Liver (tissue), 9 donors: ENCODE measurements around the gene ASS1. TPM values are rescaled to one million over a fixed set of nuclear protein-coding genes. Genes with fewer than 3 reads are reported as not detected.

Source experiments
- DNase-seq: peaks from one replicate; pipeline ENCODE4 v3.0.0-alpha.2; 2017; ENCODE audit warnings: low spot score
- H3K27ac ChIP-seq, 2 donors: one replicate each; pipeline ENCODE4 v1.7.0; 2013; ENCODE audit warnings: inconsistent platforms in 2 of 2, low read length in 2 of 2, control low read depth in 1 of 2, low read depth in 1 of 2, mild to moderate bottlenecking in 1 of 2
- H3K27me3 ChIP-seq, 4 donors: one replicate each; pipeline versions ENCODE4 v1.6.1 to v1.7.0; 2013; ENCODE audit warnings: low read length in 3 of 4, inconsistent platforms in 1 of 4, mild to moderate bottlenecking in 1 of 4, moderate library complexity in 1 of 4; ENCODE audit not compliant: control insufficient read depth in 4 of 4, insufficient read depth in 4 of 4
- H3K36me3 ChIP-seq, 4 donors: one replicate each; pipeline versions ENCODE4 v1.6.1 to v1.7.0; 2013; ENCODE audit warnings: low read length in 3 of 4, mild to moderate bottlenecking in 3 of 4, low read depth in 1 of 4, moderate library complexity in 1 of 4; ENCODE audit not compliant: control insufficient read depth in 4 of 4, insufficient read depth in 3 of 4
- H3K4me1 ChIP-seq, 4 donors: one replicate each; pipeline versions ENCODE4 v1.6.1 to v1.7.0; 2013; ENCODE audit warnings: low read length in 3 of 4, mild to moderate bottlenecking in 3 of 4, moderate library complexity in 1 of 4; ENCODE audit not compliant: control insufficient read depth in 4 of 4, insufficient read depth in 4 of 4
- H3K4me3 ChIP-seq, 3 donors: one replicate each; pipeline versions ENCODE4 v1.6.1 to v1.7.0; 2013; ENCODE audit warnings: low read length in 3 of 3, control low read depth in 1 of 3, low read depth in 1 of 3, mild to moderate bottlenecking in 1 of 3
- H3K9ac ChIP-seq, 2 donors: one replicate each; pipeline ENCODE4 v1.7.0; 2013; ENCODE audit warnings: low read length in 2 of 2, mild to moderate bottlenecking in 2 of 2, moderate library complexity in 2 of 2, control low read depth in 1 of 2, low read depth in 1 of 2
- H3K9me3 ChIP-seq, 4 donors: one replicate each; pipeline versions ENCODE4 v1.6.1 to v1.7.0; 2013; ENCODE audit warnings: low read length in 3 of 4; ENCODE audit not compliant: control insufficient read depth in 4 of 4
- EGR1 ChIP-seq, 2 donors: IDR thresholded peaks; 2 replicates each; pipeline ENCODE4 v1.6.1; 2016 to 2018; ENCODE audit warnings: antibody characterized with exemption in 2 of 2, low read depth in 2 of 2
- FOXA1 ChIP-seq: IDR thresholded peaks from 2 replicates; pipeline ENCODE4 v1.6.1; 2016; ENCODE audit warnings: antibody characterized with exemption
- FOXA2 ChIP-seq: IDR thresholded peaks from 2 replicates; pipeline ENCODE4 v1.6.1; 2016; ENCODE audit warnings: antibody characterized with exemption
- GABPA ChIP-seq, 2 donors: IDR thresholded peaks in 1 of 2; conservative IDR thresholded peaks in 1 of 2; 2 replicates each; pipeline ENCODE4 v1.6.1; 2016; ENCODE audit warnings: antibody characterized with exemption in 2 of 2, mild to moderate bottlenecking in 1 of 2, moderate library complexity in 1 of 2
- HNF4A ChIP-seq, 2 donors: conservative IDR thresholded peaks; 2 replicates each; pipeline ENCODE4 v1.6.1; 2016; ENCODE audit warnings: antibody characterized with exemption in 2 of 2, mild to moderate bottlenecking in 2 of 2
- HNF4G ChIP-seq: IDR thresholded peaks from 2 replicates; pipeline ENCODE4 v1.6.1; 2016; ENCODE audit warnings: antibody characterized with exemption
- JUND ChIP-seq, 2 donors: IDR thresholded peaks; 2 replicates each; pipeline ENCODE4 v1.6.1; 2016; ENCODE audit warnings: antibody characterized with exemption in 2 of 2
- NR2F2 ChIP-seq: IDR thresholded peaks from 2 replicates; pipeline ENCODE4 v1.6.1; 2016; ENCODE audit warnings: antibody characterized with exemption
- RAD21 ChIP-seq, 2 donors: IDR thresholded peaks; 2 replicates each; pipeline ENCODE4 v1.6.1; 2016; ENCODE audit warnings: antibody characterized with exemption in 2 of 2, mild to moderate bottlenecking in 2 of 2
- RXRA ChIP-seq, 2 donors: IDR thresholded peaks; 2 replicates each; pipeline ENCODE4 v1.6.1; 2017 to 2018; ENCODE audit warnings: antibody characterized with exemption in 2 of 2, mild to moderate bottlenecking in 1 of 2
- SP1 ChIP-seq: IDR thresholded peaks from 2 replicates; pipeline ENCODE4 v1.6.1; 2018; ENCODE audit warnings: antibody characterized with exemption, mild to moderate bottlenecking
- TAF1 ChIP-seq: conservative IDR thresholded peaks from 2 replicates; pipeline ENCODE4 v1.6.1; 2016; ENCODE audit warnings: antibody characterized with exemption, mild to moderate bottlenecking
- YY1 ChIP-seq: IDR thresholded peaks from 2 replicates; pipeline ENCODE4 v1.6.1; 2016; ENCODE audit warnings: antibody characterized with exemption, mild to moderate bottlenecking
- WGBS: extraction: QIAGEN DNeasy Blood & Tissue Kit; methylation state at CpG from one replicate; pipeline ENCODE4 v1.1.7; 2013; 5-methylcytosine and 5-hydroxymethylcytosine counted together
- polyA plus RNA-seq, 2 donors: library from polyadenylated mRNA; stranded (reverse) in 1 of 2; unstranded in 1 of 2; fragments of 200-250 nt in 1 of 2; fragments of >200 nt in 1 of 2; fragmentation: Nextera tagmentation in 1 of 2; extraction: Ambion mirVana in 1 of 2; gene quantifications; one replicate each; pipeline versions ENCODE4 v1.2.1 to v1.2.3, GENCODE V29; 2013 to 2015
- total RNA-seq, 2 donors: library from RNA; depleted of rRNA; stranded (reverse); fragments of >200 nt; gene quantifications; one replicate each; pipeline ENCODE4 v1.2.3, GENCODE V29; 2014
- TF ChIP-seq, protein P1 (sequence below): fragments of 150-350 bp; IDR thresholded peaks from 2 replicates; pipeline ENCODE4 v1.5.1; 2017; ENCODE audit warnings: improper control_type of control experiment, low read depth, low read length; ENCODE audit not compliant: missing input control
- TF ChIP-seq, protein P2 (sequence below): IDR thresholded peaks from 2 replicates; pipeline ENCODE4 v1.6.1; 2016; ENCODE audit warnings: antibody characterized with exemption
- TF ChIP-seq, protein P3 (sequence below): IDR thresholded peaks from 2 replicates; pipeline ENCODE4 v1.6.1; 2016; ENCODE audit warnings: antibody characterized with exemption, mild to moderate bottlenecking
- TF ChIP-seq, protein P4 (sequence below): IDR thresholded peaks from 2 replicates; pipeline ENCODE4 v1.6.1; 2016; ENCODE audit warnings: antibody characterized with exemption
- TF ChIP-seq, protein P5 (sequence below): IDR thresholded peaks from 2 replicates; pipeline ENCODE4 v1.6.1; 2016; ENCODE audit warnings: antibody characterized with exemption
- donor health status: healthy.
- donor health status: healthy.
- donor health status: healthy.
- donor health status: healthy.
- donor health status: healthy.

ASS1 gene
- total and polyA plus RNA-seq, 4 donors, result 396 to 711 (median 533) TPM

DNA sequence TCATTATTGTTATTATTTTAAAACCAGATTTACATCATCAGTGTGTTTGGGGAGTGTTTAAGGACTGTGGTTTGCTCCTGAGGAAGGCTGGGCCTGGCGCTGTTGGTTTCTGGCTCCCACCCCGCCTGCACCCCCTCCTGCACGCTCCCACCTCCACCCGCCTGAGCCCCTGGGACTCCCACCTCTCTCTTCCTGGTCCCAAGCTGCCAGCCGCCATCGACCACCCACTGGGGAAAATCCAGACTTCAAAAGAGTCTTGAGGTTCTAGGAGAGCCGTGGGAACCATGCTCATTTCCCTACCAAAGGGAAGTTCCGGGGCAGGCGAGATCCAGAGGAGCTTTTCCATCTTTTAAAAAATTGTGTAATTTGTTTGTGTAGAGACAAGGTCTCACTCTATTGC is 99.6 kb downstream of the ASS1 start:
- DNase-seq, result no peak
- TF ChIP-seq, protein P1, sequence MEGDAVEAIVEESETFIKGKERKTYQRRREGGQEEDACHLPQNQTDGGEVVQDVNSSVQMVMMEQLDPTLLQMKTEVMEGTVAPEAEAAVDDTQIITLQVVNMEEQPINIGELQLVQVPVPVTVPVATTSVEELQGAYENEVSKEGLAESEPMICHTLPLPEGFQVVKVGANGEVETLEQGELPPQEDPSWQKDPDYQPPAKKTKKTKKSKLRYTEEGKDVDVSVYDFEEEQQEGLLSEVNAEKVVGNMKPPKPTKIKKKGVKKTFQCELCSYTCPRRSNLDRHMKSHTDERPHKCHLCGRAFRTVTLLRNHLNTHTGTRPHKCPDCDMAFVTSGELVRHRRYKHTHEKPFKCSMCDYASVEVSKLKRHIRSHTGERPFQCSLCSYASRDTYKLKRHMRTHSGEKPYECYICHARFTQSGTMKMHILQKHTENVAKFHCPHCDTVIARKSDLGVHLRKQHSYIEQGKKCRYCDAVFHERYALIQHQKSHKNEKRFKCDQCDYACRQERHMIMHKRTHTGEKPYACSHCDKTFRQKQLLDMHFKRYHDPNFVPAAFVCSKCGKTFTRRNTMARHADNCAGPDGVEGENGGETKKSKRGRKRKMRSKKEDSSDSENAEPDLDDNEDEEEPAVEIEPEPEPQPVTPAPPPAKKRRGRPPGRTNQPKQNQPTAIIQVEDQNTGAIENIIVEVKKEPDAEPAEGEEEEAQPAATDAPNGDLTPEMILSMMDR, result no peak
- TF ChIP-seq HNF4G (no peak), FOXA2 (no peak)
- TF ChIP-seq, protein P2, sequence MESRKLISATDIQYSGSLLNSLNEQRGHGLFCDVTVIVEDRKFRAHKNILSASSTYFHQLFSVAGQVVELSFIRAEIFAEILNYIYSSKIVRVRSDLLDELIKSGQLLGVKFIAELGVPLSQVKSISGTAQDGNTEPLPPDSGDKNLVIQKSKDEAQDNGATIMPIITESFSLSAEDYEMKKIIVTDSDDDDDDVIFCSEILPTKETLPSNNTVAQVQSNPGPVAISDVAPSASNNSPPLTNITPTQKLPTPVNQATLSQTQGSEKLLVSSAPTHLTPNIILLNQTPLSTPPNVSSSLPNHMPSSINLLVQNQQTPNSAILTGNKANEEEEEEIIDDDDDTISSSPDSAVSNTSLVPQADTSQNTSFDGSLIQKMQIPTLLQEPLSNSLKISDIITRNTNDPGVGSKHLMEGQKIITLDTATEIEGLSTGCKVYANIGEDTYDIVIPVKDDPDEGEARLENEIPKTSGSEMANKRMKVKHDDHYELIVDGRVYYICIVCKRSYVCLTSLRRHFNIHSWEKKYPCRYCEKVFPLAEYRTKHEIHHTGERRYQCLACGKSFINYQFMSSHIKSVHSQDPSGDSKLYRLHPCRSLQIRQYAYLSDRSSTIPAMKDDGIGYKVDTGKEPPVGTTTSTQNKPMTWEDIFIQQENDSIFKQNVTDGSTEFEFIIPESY, result no peak
- H3K4me3 ChIP-seq, result no peak overlapping the region

DNA sequence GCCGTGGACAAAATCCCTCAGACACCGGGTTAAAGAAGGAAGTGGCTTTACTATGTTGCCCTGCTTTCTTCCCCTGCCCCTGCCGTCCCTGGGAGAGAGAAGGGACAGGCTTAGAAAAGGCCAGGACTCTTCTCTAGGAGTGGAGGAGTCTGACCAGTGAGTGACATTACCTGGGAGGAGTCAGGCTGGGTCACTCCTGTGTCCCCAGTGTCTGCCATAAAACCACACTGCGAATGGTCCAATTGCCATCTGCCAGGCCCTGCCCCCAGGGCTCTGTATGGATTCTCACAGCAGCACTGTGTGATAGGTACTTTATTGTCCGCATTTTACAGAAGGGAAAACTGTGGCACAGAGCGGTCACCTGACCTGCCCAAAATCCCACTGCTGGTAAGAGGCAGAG is 103.3 kb downstream of the ASS1 start:
- no peak overlapping the region for H3K4me3 ChIP-seq

More for the DNA sequence above, 99.6 kb downstream of the ASS1 start:
- Histone ChIP-seq H3K36me3 (no peaks in the 10 kb centered on the region), H3K9me3 (no peaks in the 10 kb centered on the region), H3K4me1 (peaks cover 4 to 22% (median 12%) of the 10 kb centered on the region in 4 donors), H3K9ac (no peak overlapping the region), H3K27ac (no peak overlapping the region), H3K27me3 (no peaks in the 10 kb centered on the region)
- 83% methylated on average over 9 of the region's 9 CpGs for WGBS

More for the DNA sequence above, 103.3 kb downstream of the ASS1 start:
- Histone ChIP-seq H3K9me3 (no peaks in the 10 kb centered on the region), H3K4me1 (peaks cover 4 to 22% (median 12%) of the 10 kb centered on the region in 4 donors), H3K36me3 (no peaks in the 10 kb centered on the region), H3K27me3 (no peaks in the 10 kb centered on the region), H3K27ac (peak overlapping the region; percentile 58 to 63), H3K9ac (no peak overlapping the region)
- no peak for TF ChIP-seq HNF4A (conservative IDR thresholded peaks at IDR 0.05)
- TF ChIP-seq, protein P1, result no peak
- no peak for TF ChIP-seq RXRA (IDR thresholded peaks at IDR 0.05)
- TF ChIP-seq RAD21 (IDR thresholded peaks at IDR 0.05), result no peak
- TF ChIP-seq, protein P2, result no peak
- TF ChIP-seq, protein P3, sequence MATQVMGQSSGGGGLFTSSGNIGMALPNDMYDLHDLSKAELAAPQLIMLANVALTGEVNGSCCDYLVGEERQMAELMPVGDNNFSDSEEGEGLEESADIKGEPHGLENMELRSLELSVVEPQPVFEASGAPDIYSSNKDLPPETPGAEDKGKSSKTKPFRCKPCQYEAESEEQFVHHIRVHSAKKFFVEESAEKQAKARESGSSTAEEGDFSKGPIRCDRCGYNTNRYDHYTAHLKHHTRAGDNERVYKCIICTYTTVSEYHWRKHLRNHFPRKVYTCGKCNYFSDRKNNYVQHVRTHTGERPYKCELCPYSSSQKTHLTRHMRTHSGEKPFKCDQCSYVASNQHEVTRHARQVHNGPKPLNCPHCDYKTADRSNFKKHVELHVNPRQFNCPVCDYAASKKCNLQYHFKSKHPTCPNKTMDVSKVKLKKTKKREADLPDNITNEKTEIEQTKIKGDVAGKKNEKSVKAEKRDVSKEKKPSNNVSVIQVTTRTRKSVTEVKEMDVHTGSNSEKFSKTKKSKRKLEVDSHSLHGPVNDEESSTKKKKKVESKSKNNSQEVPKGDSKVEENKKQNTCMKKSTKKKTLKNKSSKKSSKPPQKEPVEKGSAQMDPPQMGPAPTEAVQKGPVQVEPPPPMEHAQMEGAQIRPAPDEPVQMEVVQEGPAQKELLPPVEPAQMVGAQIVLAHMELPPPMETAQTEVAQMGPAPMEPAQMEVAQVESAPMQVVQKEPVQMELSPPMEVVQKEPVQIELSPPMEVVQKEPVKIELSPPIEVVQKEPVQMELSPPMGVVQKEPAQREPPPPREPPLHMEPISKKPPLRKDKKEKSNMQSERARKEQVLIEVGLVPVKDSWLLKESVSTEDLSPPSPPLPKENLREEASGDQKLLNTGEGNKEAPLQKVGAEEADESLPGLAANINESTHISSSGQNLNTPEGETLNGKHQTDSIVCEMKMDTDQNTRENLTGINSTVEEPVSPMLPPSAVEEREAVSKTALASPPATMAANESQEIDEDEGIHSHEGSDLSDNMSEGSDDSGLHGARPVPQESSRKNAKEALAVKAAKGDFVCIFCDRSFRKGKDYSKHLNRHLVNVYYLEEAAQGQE, result no peak
- no peak for TF ChIP-seq FOXA1
- no peak for TF ChIP-seq GABPA (IDR thresholded peaks at IDR 0.05 in 1 of 2, conservative IDR thresholded peaks at IDR 0.05 in 1 of 2)
- no peak for TF ChIP-seq FOXA2
- TF ChIP-seq NR2F2, result no peak
- no peak for TF ChIP-seq SP1
- TF ChIP-seq, protein P4, sequence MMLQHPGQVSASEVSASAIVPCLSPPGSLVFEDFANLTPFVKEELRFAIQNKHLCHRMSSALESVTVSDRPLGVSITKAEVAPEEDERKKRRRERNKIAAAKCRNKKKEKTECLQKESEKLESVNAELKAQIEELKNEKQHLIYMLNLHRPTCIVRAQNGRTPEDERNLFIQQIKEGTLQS, result no peak
- TF ChIP-seq JUND (IDR thresholded peaks at IDR 0.05), result no peak
- TF ChIP-seq YY1, result no peak
- TF ChIP-seq HNF4G, result no peak
- no peak for TF ChIP-seq TAF1
- TF ChIP-seq, protein P5, sequence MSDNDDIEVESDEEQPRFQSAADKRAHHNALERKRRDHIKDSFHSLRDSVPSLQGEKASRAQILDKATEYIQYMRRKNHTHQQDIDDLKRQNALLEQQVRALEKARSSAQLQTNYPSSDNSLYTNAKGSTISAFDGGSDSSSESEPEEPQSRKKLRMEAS, result no peak
- no peak for TF ChIP-seq EGR1 (IDR thresholded peaks at IDR 0.05; ENCODE audit: low read depth in 2 of 2)
- no peak for DNase-seq
- WGBS, result 84% methylated on average over 6 of the region's 6 CpGs
